Kidney glomerular epithelial cell (primary cell): ENCODE measurements around the gene SYT6.

ENCODE experiments used
- DNase-seq: peaks from one replicate; lab custom pipeline; 2025; lab: John Stamatoyannopoulos, UW

Gene SYT6

DNA sequence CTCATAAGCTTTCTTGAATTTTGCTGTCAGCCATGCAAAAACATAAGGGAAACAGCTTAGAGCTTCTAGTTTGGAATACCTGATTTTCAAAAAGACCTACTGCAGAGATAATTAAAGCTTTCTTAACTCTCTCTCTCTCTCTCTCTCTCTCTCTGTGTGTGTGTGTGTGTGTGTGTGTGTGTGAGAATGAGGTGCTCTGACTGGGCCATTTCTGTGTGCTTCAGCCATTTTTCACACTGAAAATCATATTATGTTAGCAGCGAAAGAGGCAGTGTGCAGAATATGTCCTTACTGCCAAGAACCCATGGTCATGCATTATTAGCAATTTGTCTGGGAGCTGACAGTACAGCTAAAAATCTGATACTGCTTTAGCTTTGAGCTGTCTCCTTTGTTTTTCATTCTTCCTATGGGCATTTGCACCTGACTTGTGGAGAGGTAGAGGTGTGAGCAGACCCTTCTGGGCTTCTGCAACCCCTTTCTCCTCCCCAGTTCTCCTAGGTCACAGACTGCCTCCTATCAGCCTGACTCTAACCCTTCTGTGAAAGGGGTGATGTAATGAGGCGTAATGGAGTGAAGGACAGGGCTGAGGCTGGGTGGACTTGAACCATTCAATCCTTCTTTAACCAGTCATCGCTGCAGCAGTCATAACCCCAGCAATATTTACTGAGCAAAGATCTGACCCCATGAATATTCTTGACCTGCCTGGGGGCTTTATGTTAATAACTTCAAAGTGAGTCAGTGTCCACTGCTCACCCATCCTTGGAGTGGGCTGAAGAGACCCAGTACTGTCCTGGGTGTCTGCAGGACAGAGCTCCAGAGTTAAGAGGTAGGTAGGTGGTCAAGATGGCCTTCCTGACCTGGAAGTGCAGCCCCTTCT, 61.2 kb downstream of the SYT6 start:
- no peak for DNase-seq

DNA sequence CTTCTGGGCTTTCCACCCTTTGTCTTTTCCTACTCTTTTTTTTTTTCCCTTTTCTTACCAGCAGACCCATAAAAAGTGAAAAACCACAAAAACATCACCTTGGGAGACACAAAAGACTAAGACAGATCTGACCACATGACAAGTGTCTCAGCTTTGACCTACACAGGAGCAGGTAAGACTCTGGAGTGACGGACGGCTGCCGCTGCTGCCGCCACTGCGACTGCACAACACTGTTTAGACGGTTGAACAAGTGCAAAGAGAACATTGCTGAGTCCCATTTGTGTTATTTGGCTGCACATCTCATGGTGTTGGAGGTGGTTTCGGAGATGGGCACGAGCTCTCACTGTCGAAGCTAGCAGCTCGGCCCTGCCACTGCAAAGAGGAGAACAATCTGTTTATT, 62.0 kb downstream of the SYT6 start:
- no peak for DNase-seq

- DNase-seq = no peak
These were observed 62.7 kb downstream of the SYT6 start for GRCh38 chr1:114090738-114091505.

- no peak for DNase-seq
These were observed 64.0 kb downstream of the SYT6 start for GRCh38 chr1:114089502-114090138.

- no peak for DNase-seq
These were observed 65.0 kb downstream of the SYT6 start for GRCh38 chr1:114088392-114089299.

DNA sequence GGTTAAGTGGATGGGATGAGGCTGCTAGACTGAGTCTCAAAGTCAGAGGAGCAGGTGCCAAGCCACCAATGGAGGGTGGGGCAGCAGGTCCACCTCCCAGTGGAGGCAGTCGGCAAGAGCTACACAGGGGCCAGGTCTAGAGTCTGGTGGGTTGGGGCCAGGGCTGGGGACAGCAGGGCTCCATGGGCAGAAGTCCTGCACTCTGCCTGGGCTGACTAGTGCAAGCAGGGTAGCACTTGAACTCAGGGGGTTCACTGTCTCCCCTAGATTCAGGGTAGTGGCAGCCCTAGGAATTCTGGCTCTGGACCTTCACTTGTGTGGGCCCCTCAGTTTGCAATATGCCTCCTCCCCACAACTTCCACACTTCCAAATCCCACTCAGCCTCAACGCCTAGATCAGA, 66.2 kb downstream of the SYT6 start:
- no peak for DNase-seq

DNA sequence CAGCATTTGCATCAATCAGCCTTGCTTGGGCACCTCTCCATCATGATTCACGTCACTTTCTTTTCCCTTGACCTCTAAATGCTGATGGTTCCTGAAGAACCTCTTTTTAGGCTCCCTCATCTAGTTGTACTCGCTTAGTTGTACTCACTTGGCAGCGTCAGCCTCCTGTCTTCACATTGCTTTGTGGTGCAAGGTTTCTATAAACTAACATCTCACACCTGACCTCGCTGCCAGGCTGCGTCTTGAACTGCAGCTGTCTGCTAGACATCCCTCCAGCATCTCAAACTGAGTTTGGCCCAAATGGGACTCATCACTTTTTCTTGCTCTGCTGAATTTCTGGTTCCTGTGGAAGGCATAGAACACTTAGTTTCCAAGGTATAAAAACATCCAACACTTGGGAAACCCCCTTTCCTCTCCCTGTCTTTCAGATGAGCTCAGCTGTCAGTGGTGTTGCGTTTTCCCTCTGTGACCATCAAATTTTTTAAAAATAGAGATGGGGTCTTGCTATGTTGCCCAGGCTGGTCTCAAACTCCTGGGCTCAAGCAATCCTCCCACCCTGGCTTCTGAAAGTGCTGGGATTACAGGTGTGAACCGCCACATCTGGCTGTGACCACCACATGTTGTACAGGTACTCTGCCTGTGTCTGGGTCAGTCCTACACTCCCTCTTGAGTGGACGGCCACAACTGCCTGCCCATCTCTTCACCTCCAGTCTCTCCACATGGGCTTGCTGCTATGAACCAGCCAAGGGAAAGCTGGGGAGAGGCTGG, 66.9 kb downstream of the SYT6 start:
- no peak for DNase-seq

DNA sequence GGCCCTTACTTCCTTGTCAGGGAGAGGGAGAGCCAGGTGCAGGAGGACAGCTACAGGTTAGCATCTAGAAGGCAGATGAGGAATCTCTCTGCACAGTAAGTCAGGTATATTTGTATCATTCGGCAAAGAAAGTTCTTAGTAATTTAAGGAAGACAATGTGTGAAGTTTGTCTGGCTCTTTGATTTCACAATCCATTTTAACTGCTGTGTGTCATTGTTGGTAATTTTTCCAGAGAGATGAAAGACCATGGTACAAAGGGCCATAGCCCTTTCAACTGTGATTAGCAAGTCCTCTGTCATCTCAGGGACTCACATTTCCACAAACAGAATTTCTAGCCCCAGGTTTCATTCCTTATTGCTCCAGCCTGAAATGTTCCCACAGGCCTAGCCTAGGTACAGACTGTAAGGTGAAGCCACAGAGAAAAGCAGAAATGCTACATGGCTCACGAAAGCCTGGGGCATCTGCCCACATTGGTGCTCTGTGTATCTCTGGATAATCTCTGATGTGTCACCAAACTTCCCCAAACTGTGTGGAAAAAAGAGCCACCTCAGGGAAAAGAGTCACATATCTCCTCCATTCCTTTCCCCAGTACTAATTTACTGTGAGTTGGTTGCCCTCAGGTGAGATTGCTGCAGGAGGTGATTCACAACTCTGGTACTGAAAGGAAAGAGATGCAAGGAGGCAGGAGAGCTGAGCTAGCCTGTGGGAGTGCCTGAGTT, 70.6 kb downstream of the SYT6 start:
- DNase-seq = no peak

DNA sequence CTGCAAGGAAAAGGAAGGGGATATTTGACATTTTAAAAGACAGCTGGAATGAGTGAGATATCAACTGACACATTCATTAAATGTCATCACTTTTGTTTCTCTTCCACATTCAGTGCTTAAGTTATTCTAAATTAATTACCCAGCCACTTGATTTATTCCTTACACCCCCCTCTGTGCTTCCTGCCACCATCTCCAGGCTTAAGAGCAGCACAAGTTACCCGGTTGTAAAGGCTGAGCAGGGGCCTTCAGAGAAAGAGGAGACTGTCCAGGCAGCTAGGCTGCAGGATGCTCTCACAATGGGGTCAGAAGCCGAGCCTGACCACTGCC, 71.4 kb downstream of the SYT6 start:
- no peak for DNase-seq

GRCh38 chr1:114081437-114082303, 72.0 kb downstream of the SYT6 start:
- no peak for DNase-seq

DNA sequence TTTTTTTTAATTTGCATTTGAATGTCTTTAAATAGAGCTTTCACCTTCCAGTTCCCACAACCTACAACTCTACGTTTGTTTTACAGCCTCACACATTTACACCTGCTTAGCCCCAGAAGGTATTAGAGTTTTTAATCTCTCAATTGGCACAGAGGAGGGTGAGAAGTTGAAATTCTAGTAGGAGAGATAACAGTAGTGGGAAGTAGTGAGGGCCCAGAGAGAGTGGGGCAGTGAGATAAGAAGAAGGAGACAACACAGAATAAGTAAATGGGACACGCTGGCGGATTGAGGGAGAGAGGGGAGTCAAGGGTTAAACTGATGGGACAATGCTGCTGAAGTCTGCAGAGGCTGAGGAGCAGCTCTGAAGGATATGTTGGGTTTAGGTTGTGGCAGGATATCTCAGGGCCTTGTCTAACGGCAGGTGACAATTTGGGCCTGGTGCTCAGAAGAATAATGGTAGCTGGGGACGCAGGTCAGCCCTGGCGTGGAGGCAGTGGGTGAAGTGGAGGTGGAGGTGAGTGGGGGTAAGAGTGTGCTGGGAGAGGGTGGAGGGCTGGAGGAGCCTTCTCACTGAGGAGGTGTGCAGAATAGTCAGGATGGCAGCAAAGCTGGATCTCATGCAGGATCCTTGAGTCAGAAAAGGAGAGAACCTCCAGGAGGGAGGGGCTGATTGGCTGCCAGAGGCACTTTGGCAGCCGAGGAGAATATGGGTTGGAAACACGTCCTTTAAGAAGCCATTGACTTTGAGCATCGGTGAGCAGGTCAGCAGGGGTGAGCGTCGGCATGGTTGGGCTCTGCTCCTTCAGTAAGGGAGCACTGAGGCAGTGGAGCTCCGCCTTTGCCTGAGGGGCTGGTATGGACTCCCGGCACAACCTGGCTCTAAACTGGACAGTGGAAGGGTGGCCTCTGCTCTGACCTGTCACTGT, 72.9 kb downstream of the SYT6 start:
- DNase-seq = no peak

DNA sequence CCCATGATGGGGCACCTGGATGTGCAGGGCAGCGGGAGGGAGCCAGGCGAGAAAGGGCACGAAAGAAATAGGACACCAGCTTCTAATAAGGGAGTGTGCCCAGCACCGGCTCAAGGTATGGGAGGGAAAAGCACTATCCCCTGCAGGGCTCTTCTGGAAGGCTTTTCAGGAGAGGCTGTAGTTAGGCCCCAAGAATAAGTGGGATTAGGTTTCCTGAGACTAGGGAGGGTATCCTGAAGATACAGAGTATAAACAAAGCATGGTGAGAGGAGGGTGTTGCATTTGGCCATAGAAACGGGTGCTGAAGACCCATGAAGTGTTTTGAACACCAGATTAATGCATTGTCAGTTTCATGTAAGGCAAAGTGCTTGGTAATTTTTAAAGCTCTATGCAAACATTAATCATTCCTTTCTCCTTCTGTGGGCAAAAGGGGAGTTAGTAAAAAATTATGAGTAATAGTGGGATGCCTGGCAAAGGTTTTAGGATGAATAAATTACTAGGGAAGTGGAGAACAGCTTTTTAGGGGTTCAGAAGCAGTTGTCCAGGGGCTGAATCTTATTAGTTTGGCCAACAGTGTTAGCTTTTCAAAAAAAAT, 74.0 kb downstream of the SYT6 start:
- no peak for DNase-seq

GRCh38 chr1:114078116-114078515, 75.6 kb downstream of the SYT6 start:
- no peak for DNase-seq

DNA sequence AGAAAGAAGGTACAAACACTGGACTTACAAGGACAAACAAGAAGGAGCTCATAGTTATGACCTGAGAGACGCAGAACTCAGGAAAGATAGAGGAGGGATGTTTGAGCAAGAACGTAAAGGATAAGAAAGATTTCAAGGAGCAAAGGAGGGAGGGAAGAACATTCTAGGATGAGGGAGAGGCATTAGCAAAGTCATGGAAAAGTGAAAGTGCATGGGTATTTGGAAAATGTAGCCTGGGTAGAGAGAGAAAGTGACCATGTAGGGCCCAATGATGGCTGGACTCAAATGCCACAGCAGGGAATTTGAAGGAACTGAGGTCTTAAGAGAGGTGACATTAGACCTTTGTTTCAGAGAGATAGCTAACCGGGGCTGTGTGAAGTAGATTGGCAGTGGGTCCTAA, 76.5 kb downstream of the SYT6 start:
- no peak for DNase-seq

- no peak for DNase-seq
These were observed 77.4 kb downstream of the SYT6 start for GRCh38 chr1:114076308-114076707.

- DNase-seq = no peak
These were observed 78.0 kb downstream of the SYT6 start for GRCh38 chr1:114075546-114076242.

- no peak for DNase-seq
These were observed 78.6 kb downstream of the SYT6 start for GRCh38 chr1:114075105-114075504.
